HG02610 (cell line): ENCODE measurements around the gene LPCAT1.
"Not testable (repeated sequence)": the region's sequence is repeated elsewhere in the genome, so short reads cannot be mapped to it uniquely, and the experiment has no call there.

Source experiments
- ATAC-seq: cut with Tn5 transposase; IDR thresholded peaks from one replicate; pipeline ENCODE4 v1.9.1; 2021; ENCODE audit warnings: mild to moderate bottlenecking, moderate library complexity; ENCODE audit not compliant: unreplicated experiment

Gene LPCAT1

GRCh38 chr5:1481266-1481958 is 42.3 kb downstream of the LPCAT1 start:
- no peak for ATAC-seq

GRCh38 chr5:1480806-1481205 is 43.0 kb downstream of the LPCAT1 start:
- no peak for ATAC-seq

GRCh38 chr5:1480217-1480616 is 43.5 kb downstream of the LPCAT1 start:
- no peak for ATAC-seq

GRCh38 chr5:1479581-1480188 is 44.1 kb downstream of the LPCAT1 start:
- no peak for ATAC-seq

- ATAC-seq, result no peak
Observed at GRCh38 chr5:1479066-1479465, 44.7 kb downstream of the LPCAT1 start.

GRCh38 chr5:1478271-1479035 is 45.3 kb downstream of the LPCAT1 start:
- ATAC-seq, result no peak

GRCh38 chr5:1477341-1477740 is 46.4 kb downstream of the LPCAT1 start:
- no peak for ATAC-seq

- ATAC-seq, result no peak
Observed at GRCh38 chr5:1476967-1477310, 46.8 kb downstream of the LPCAT1 start.

- no peak for ATAC-seq
Observed at GRCh38 chr5:1476181-1476966, 47.4 kb downstream of the LPCAT1 start.

GRCh38 chr5:1475544-1475900 is 48.2 kb downstream of the LPCAT1 start:
- not testable (repeated sequence) for ATAC-seq

GRCh38 chr5:1474866-1475543 is 48.8 kb downstream of the LPCAT1 start:
- no peak for ATAC-seq

GRCh38 chr5:1474183-1474839 is 49.4 kb downstream of the LPCAT1 start:
- no peak for ATAC-seq

- no peak for ATAC-seq
Observed at GRCh38 chr5:1473746-1474145, 50.0 kb downstream of the LPCAT1 start.

GRCh38 chr5:1472964-1473628 is 50.7 kb downstream of the LPCAT1 start:
- ATAC-seq, result no peak

- no peak for ATAC-seq
Observed at GRCh38 chr5:1471997-1472963, 51.5 kb downstream of the LPCAT1 start.

GRCh38 chr5:1471240-1471853 is 52.4 kb downstream of the LPCAT1 start:
- ATAC-seq, result no peak

- no peak for ATAC-seq
Observed at GRCh38 chr5:1470762-1471211, 53.0 kb downstream of the LPCAT1 start.
